Measurements from ENCODE around the gene ACSL1.

GRCh38 chr4:184804621-184805020 is 21.1 kb downstream of the ACSL1 start:
- TF ChIP-seq TAF7 (tag; IDR thresholded peaks at IDR 0.05), result no peak
- no peak for TF ChIP-seq CTCF (IDR thresholded peaks at IDR 0.05 in 2 of 3, conservative IDR thresholded peaks at IDR 0.05 in 1 of 3; ENCODE audit: insufficient read depth in 2 of 3, low read depth in 1 of 3, low read length in 3 of 3)
- no peak for TF ChIP-seq TCF7L2 (IDR thresholded peaks at IDR 0.05; ENCODE audit: low read depth, low read length)
- no peak for TF ChIP-seq MXI1 (IDR thresholded peaks at IDR 0.05; ENCODE audit: low read depth, low read length)
- TF ChIP-seq SMC3 (conservative IDR thresholded peaks at IDR 0.05; ENCODE audit: insufficient read depth, low read depth, low read length), result no peak
- no peak for TF ChIP-seq ZNF232 (CRISPR knock-in tag; IDR thresholded peaks at IDR 0.05)
- no peak for TF ChIP-seq REST (IDR thresholded peaks at IDR 0.05; ENCODE audit: borderline replicate concordance)
- no peak for TF ChIP-seq REST (CRISPR knock-in tag; IDR thresholded peaks at IDR 0.05; ENCODE audit: low read depth)
- no peak for TF ChIP-seq ELK1 (CRISPR knock-in tag; IDR thresholded peaks at IDR 0.05)
- TF ChIP-seq ZHX1 (conservative IDR thresholded peaks at IDR 0.05; ENCODE audit: low read length), result no peak
- TF ChIP-seq SMARCB1 (IDR thresholded peaks at IDR 0.05; ENCODE audit: insufficient read length, low read depth), result no peak
- no peak for TF ChIP-seq POLR2A (conservative IDR thresholded peaks at IDR 0.05)
- TF ChIP-seq USF1 (CRISPR knock-in tag; IDR thresholded peaks at IDR 0.05), result no peak
- TF ChIP-seq MCM7 (IDR thresholded peaks at IDR 0.05), result no peak

Measured in K562 (cell line).